SU-DHL-6 (cell line): ENCODE measurements around the gene ST7.

ENCODE experiments used
- CTCF ChIP-seq: fragments of 200-600 bp; sonication (generic); IDR thresholded peaks from one replicate; pipeline ENCODE4 v1.5.1; 2017; ENCODE audit warnings: antibody characterized with exemption, mild to moderate bottlenecking, low read length, moderate library complexity; ENCODE audit not compliant: insufficient read depth, poor library complexity, severe bottlenecking
- EZH2phosphoT487 ChIP-seq: fragments of 200-600 bp; sonication (generic), shearing (Covaris generic); conservative IDR thresholded peaks from 2 replicates; pipeline ENCODE4 v1.6.1; 2018; ENCODE audit warnings: mild to moderate bottlenecking, antibody characterized with exemption, low read length, moderate library complexity, mixed read lengths

- no peak for TF ChIP-seq CTCF
- no peak for TF ChIP-seq EZH2phosphoT487
Observed at GRCh38 chr7:117179701-117180100, 226.4 kb downstream of the ST7 start.
